SK-N-SH treated with all-trans-retinoic acid at 6 μM for 48 hours (cell line): ENCODE data around the gene SPN.

Experiments used
- ARNTL ChIP-seq: fragments of 450-650 bp; formaldehyde crosslinking; IDR thresholded peaks from 2 replicates; pipeline ENCODE4 v1.5.0; 2020; ENCODE audit warnings: low read depth, mild to moderate bottlenecking, moderate library complexity, borderline replicate concordance
- CSDC2 ChIP-seq: fragments of 250-450 bp; sonication (Bioruptor Pico); IDR thresholded peaks from 2 replicates; pipeline ENCODE4 v1.5.0; 2020; ENCODE audit warnings: mild to moderate bottlenecking, moderate library complexity
- ESRRG ChIP-seq: fragments of 250-450 bp; sonication (Bioruptor Pico); IDR thresholded peaks from 2 replicates; pipeline ENCODE4 v1.6.1; 2021; ENCODE audit warnings: mild to moderate bottlenecking
- GLIS3 ChIP-seq: fragments of 250-450 bp; sonication (Bioruptor Pico); IDR thresholded peaks from 2 replicates; pipeline ENCODE4 v1.5.0; 2020; ENCODE audit warnings: mild to moderate bottlenecking, moderate library complexity
- ISL1 ChIP-seq: fragments of 250-450 bp; sonication (Bioruptor Pico); IDR thresholded peaks from 2 replicates; pipeline ENCODE4 v2.1.2; 2022; ENCODE audit warnings: mild to moderate bottlenecking, moderate library complexity
- OSR1 ChIP-seq: fragments of 250-450 bp; sonication (Bioruptor Pico); IDR thresholded peaks from 2 replicates; pipeline ENCODE4 v1.8.0; 2022; ENCODE audit warnings: moderate library complexity, mild to moderate bottlenecking, inconsistent platforms
- PPARA ChIP-seq: fragments of 250-450 bp; sonication (Bioruptor Pico); IDR thresholded peaks from 2 replicates; pipeline ENCODE4 v1.5.0; 2020; ENCODE audit warnings: mild to moderate bottlenecking, borderline replicate concordance
- RARB ChIP-seq: fragments of 250-450 bp; sonication (Bioruptor Pico); IDR thresholded peaks from 2 replicates; pipeline ENCODE4 v1.8.0; 2021; ENCODE audit warnings: mild to moderate bottlenecking, moderate library complexity
- SNAI2 ChIP-seq: fragments of 250-450 bp; sonication (Bioruptor Pico); IDR thresholded peaks from 2 replicates; pipeline ENCODE4 v1.5.0; 2020; ENCODE audit warnings: mild to moderate bottlenecking, moderate library complexity
- ZC3H10 ChIP-seq: fragments of 250-450 bp; sonication (Bioruptor Pico); IDR thresholded peaks from 2 replicates; pipeline ENCODE4 v1.5.1; 2021; ENCODE audit warnings: mild to moderate bottlenecking, moderate library complexity
- ZNF565 ChIP-seq: fragments of 450-650 bp; formaldehyde crosslinking; conservative IDR thresholded peaks from 2 replicates; pipeline ENCODE4 v1.5.0; 2020; ENCODE audit warnings: low read depth, mild to moderate bottlenecking, moderate library complexity
- ZNF8 ChIP-seq: fragments of 450-650 bp; formaldehyde crosslinking; IDR thresholded peaks from 2 replicates; pipeline ENCODE4 v1.5.0; 2020; ENCODE audit warnings: mild to moderate bottlenecking, moderate library complexity
- TF ChIP-seq, protein P1 (sequence below): fragments of 250-450 bp; sonication (Bioruptor Pico); IDR thresholded peaks from 2 replicates; pipeline ENCODE4 v1.5.0; 2020; ENCODE audit warnings: mild to moderate bottlenecking, moderate library complexity
- TF ChIP-seq, protein P2 (sequence below): fragments of 250-450 bp; sonication (Bioruptor Pico); IDR thresholded peaks from 2 replicates; pipeline ENCODE4 v1.8.0; 2020; ENCODE audit warnings: mild to moderate bottlenecking, moderate library complexity, borderline replicate concordance

DNA sequence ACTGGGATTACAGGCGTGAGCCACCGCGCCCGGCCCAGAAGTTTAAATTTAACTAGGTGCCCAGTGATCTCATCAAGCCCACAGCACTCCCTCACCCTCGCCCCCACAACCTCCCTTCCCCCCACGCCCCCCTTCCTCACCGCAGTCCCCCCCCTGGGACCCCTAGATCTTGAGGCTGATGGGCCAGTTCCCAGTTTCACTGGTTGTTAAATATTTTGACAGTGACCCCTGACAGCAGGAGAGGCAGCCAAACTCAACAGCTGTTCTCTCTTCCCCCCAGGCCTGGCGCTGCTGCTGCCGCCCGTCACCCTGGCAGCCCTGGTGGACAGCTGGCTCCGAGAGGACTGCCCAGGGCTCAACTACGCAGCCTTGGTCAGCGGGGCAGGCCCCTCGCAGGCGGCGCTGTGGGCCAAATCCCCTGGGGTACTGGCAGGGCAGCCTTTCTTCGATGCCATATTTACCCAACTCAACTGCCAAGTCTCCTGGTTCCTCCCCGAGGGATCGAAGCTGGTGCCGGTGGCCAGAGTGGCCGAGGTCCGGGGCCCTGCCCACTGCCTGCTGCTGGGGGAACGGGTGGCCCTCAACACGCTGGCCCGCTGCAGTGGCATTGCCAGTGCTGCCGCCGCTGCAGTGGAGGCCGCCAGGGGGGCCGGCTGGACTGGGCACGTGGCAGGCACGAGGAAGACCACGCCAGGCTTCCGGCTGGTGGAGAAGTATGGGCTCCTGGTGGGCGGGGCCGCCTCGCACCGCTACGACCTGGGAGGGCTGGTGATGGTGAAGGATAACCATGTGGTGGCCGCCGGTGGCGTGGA, 31.5 kb downstream of the SPN start:
- TF ChIP-seq GLIS3 (no peak), OSR1 (CRISPR knock-in tag) (no peak), SNAI2 (no peak), ISL1 (CRISPR knock-in tag) (no peak), ESRRG (CRISPR knock-in tag) (no peak), ARNTL (CRISPR knock-in tag) (no peak), PPARA (CRISPR knock-in tag) (no peak), ZC3H10 (CRISPR knock-in tag) (no peak), ZNF565 (no peak), ZNF8 (CRISPR knock-in tag) (no peak), CSDC2 (CRISPR knock-in tag) (no peak), RARB (no peak)
- TF ChIP-seq, protein P1, sequence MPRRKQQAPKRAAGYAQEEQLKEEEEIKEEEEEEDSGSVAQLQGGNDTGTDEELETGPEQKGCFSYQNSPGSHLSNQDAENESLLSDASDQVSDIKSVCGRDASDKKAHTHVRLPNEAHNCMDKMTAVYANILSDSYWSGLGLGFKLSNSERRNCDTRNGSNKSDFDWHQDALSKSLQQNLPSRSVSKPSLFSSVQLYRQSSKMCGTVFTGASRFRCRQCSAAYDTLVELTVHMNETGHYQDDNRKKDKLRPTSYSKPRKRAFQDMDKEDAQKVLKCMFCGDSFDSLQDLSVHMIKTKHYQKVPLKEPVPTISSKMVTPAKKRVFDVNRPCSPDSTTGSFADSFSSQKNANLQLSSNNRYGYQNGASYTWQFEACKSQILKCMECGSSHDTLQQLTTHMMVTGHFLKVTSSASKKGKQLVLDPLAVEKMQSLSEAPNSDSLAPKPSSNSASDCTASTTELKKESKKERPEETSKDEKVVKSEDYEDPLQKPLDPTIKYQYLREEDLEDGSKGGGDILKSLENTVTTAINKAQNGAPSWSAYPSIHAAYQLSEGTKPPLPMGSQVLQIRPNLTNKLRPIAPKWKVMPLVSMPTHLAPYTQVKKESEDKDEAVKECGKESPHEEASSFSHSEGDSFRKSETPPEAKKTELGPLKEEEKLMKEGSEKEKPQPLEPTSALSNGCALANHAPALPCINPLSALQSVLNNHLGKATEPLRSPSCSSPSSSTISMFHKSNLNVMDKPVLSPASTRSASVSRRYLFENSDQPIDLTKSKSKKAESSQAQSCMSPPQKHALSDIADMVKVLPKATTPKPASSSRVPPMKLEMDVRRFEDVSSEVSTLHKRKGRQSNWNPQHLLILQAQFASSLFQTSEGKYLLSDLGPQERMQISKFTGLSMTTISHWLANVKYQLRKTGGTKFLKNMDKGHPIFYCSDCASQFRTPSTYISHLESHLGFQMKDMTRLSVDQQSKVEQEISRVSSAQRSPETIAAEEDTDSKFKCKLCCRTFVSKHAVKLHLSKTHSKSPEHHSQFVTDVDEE (CRISPR knock-in tag): no peak
- TF ChIP-seq, protein P2, sequence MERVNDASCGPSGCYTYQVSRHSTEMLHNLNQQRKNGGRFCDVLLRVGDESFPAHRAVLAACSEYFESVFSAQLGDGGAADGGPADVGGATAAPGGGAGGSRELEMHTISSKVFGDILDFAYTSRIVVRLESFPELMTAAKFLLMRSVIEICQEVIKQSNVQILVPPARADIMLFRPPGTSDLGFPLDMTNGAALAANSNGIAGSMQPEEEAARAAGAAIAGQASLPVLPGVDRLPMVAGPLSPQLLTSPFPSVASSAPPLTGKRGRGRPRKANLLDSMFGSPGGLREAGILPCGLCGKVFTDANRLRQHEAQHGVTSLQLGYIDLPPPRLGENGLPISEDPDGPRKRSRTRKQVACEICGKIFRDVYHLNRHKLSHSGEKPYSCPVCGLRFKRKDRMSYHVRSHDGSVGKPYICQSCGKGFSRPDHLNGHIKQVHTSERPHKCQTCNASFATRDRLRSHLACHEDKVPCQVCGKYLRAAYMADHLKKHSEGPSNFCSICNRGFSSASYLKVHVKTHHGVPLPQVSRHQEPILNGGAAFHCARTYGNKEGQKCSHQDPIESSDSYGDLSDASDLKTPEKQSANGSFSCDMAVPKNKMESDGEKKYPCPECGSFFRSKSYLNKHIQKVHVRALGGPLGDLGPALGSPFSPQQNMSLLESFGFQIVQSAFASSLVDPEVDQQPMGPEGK (CRISPR knock-in tag): no peak
